Endometrial microvascular endothelial cells (primary cell): ENCODE measurements around the gene VASH2. TPM values are rescaled to one million over a fixed set of nuclear protein-coding genes. Genes with fewer than 3 reads are reported as not detected.
"Not testable (repeated sequence)": the region's sequence is repeated elsewhere in the genome, so short reads cannot be mapped to it uniquely, and the experiment has no call there.

Experiments used
- in situ Hi-C: cut with HindIII; loops from 2 replicates; pipeline ENCODE4 v1.10.0; 2017; ENCODE audit warnings: low sequenced_read_pairs, low pct_unique_long_range_greater_than_20kb; ENCODE audit errors: inconsistent ontology term
- total RNA-seq: library from RNA; depleted of rRNA; stranded (reverse); fragments of >200 nt; gene quantifications from one replicate; pipeline ENCODE4 v1.2.3, GENCODE V29; 2015; ENCODE audit errors: inconsistent ontology term

VASH2 gene
- total RNA-seq, 1 donor from 2014 or later = 0.09 TPM

DNA sequence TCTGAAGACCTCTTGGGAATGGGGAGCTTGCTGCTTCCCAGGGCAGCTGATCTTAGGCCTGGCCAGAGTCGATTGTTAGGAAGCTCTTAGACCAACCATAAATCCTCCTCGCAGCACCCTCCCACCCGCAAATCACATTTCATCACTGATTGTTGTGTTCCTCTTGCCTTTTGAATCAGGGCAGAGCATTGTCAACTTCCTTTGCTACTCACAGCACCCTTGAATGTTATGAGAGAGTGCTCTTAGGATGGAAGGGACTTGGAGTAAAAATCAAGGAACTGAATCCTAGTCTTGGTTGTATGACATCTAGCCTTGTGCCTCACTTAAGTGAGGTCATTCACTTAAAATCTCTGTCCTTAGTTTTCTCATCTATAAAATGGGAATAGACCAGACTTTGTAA, 3.0 kb downstream of the VASH2 start:
- in situ Hi-C loops = no loop called here

DNA sequence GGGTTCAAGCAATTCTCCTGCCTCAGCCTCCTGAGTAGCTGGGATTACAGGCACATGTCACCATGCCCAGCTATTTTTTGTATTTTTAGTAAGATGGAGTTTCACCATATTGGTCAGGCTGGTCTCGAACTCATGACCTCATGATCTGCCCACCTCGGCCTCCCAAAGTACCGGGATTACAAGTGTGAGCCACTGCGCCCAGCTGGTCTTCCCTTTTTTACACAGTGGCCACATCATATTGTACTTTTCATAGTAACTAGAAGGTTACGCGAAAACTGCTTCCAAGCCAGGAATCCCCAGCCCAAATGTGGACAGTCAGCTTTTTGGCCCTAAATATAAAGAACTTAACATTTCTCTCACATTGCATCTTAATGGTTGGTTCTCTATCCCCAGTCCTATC, 4.2 kb downstream of the VASH2 start:
- in situ Hi-C loops = no loop called here

DNA sequence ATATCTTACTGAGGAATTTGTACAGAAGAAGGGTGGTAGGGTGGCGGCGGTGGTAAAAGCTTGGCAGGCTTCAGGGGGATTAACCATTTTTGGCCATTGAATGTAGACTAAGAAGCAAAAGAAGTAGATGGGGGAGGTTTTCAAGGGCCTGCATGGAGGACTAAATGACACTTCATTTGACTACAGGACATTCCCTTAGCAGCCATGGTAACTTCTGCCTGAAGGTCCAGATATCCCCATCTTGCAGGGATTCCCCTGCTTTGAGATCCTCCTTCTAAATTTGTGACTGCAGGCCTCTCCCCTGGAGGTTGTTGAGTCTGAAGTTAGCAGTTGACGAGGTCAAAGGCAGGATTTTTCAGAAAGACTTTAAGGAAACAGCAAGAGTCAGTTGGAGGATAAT, 4.8 kb downstream of the VASH2 start:
- in situ Hi-C loops = no loop called here

DNA sequence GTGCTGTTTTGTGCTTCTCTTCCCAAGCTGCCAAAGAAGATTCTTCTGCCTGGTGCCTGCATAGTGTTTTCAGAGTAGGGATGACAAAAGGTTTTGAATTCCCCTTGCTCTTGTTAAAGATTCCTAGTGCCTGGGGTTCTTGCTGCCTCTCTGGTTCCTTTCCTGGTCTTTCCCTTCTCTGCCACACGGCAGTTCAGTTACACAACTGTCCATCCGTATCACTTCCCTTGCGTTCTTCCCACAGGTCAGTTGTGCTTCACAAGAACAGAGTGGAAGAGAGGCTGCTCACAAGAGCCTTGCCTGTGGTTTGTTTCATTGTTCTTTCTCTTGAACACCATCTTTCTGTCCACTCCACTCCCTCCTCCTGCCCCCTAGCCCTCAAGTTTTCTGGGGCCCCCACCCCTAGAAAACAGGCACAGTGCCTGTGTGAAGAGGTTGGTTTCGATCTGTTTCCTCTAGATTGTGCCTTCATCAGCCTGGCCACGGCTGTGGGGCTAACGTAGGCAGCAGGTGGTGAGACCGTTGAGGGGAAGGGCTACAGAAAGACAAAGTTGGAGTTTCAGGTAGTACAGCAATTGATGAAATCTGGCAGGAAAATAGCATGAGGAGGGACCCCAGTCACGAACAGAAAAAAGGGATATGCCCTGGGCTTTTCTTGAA, 5.8 kb downstream of the VASH2 start:
- in situ Hi-C loops = no loop called here

DNA sequence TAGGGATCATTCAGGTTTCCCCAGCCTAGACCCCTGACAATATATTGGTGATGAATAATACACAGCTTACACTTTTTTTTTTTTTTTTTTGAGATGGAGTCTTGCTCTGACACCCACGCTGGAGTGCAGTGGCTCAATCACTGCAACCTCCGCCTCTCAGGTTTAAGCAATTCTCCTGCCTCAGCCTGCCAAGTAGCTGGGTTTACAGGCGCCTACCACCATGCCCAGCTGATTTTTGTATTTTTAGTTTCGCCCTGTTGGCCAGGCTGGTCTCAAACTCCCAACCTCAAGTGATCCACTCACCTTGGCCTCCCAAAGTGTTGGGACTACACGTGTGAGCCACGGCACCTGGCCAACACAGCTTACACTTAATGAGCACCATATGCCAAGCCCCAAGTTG, 7.2 kb downstream of the VASH2 start:
- in situ Hi-C loops = no loop called here

DNA sequence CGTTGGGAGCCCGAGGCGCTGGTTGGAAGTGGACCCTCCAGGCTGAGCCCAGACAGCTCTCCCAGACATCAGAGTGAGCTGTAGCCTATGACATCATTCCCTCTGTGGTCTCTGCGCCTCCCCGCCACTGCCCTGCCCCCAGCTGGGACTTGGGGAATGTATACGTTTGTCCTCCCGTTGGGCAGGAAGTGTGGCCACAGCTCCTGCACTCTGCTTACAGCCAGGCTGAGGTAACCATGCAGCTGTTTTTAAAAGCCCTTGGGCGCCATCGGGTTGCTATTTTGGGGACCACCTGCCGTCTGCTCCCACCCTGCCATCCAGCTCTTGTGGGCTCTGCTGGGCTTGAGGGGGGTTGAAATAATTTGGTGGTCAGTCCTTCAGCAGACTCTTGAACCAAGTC, 7.8 kb downstream of the VASH2 start:
- in situ Hi-C loops = no loop called here

DNA sequence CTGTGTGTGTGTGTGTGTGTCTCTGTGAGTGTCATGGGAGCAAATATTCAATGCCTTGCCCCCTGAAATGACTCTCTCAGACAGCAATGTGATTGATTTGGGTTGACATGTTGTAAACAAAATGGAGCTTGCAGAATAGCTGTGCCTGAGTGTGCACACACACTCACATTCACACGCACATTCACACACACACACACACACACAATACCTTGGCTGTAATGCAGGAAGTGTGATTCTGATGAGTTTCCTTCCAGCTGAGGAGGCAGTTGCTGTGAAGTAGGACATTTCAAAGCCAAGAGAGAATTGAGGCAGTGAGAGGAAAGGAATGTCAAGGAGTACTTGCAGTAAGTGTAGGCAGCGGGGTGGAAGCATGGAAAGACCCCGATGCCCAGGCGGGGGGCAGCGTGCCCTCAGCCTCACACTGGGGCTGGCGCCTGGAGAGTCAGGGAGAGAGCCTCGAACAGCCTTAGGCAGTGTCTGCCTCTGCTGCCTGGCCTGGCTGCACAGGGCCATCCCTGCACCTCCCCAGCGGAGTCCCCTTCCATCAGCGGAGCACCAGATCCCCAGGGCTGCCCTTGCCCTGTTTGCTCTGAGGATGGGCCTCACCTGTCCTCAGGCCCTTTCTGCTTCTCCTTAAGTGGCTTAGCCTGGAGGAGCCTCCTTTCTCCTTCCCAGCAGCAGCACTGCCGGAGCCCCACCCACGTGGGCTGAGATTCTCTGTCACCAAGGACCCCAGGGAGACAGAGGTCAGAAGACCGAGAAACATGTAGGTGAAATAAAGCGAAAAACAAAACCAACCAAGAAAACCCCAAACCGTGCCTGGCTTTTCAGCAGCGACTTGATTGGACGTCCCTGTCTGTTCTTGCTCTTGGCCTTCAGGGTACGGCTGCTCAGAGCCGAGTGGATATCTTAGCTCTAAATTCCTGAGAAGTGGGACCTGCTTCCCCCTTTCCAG, 9.2 kb downstream of the VASH2 start:
- in situ Hi-C loops = no loop called here

DNA sequence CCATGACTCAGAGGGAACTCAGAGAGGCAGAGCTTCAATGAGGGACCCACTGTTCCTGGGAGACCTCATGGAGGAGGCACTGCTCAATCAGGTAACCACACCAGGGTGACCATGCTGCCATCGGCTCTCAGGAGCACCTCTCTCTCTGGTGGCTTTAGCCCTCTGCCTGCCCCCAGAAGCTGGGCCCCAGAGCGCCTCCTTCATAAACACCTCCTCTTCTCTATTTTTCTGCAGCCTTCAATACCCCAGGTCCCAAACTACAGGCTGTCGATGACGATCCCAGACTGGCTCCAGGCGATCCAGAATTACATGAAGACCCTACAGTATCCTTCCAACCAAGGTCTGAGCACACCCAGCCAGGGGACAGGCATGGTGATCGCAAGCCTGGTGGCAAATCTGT, 10.6 kb downstream of the VASH2 start:
- in situ Hi-C loops = no loop called here

DNA sequence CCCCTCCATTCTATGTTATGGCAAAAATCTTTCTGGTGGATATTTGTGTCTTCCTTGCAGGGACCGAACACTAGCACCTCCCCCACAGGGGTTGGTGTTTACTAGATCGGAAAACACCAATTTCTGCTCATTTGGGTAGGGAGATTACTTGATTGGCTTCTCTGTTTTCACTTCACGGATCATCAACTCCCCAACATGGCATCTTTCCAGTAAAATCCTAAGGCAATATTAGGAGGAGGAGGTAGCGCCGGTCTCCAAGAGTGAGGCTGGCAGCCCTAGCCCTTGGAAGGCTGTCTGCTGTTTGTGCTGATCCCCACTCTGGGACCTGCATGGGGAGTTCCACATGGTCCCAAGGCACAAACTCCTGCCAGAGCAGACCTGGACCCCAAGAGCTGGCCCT, 12.2 kb downstream of the VASH2 start:
- in situ Hi-C loops = no loop called here

DNA sequence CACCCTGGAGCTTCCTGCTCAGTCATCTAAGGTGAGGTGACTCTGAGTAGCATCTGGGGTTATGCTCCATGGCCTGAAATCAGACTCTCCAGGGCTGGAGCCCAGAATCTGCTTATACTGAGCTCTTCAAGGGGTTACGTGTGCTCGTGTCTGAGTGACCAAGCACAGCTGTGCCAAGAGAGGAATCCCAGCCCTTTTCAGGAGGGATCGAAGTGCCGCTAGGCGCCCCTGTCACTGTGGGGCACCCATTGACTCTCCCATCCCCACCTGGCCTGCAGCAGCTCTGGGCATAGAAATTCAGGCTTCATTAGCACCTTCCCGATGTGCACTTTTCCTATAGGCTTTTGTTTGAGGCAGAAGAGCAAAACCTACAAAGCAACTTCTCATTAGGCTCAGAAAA, 13.8 kb downstream of the VASH2 start:
- in situ Hi-C loops = no loop called here

DNA sequence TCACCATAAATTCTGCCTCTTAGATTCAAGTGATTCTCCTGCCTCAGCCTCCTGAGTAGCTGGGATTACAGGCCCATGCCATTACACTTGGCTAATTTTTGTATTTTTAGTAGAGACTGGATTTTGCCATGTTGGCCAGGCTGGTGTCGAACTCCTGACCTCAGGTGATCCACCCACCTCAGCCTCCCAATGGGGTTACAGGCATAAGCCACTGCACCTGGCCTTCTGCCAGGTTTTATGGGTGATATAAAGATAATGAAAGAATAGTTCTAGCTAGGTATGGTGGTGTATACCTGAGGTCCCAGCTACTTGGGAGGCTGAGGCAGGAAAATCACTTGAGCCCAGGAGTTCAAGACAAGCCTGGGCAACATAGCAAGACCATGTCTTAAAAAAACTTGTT, 14.7 kb downstream of the VASH2 start:
- in situ Hi-C loops = not testable (repeated sequence)

DNA sequence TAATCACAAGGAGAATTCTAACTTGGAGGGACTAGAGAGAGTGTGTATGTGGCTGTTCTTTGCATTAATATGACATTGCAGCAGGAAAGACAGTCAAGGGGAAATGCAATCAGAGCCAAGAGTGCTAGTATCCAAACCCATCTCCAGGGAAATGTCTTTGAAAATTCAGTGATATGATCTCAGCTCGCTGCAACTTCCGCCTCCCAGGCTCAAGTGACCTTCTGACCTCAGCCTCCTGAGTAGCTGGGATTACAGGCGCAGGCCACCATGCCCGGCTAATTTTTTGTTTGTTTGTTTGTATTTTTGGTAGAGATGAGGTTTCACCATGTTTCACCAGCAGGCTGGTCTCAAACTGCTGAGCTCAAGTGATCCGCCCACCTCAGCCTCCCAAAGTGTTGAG, 16.3 kb downstream of the VASH2 start:
- in situ Hi-C loops = no loop called here

DNA sequence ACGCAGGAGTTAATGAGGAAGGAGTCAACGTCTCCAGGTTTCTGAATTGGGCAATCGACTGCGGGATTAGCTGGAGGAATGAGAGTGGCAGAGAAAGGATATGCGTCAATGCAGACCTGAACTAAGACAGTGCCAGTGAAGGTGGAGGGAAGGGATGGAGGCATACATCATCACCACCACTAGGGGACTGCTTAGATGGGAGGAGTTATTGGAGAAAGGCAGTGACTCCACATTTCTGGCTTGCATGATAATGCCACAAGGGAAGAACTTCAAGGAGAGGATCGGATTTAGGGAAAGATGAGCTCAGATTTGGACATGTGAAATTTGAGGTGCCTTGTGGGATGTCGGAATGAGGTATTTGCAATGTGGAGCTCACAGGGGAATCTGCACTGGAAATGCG, 17.5 kb downstream of the VASH2 start:
- in situ Hi-C loops = no loop called here

DNA sequence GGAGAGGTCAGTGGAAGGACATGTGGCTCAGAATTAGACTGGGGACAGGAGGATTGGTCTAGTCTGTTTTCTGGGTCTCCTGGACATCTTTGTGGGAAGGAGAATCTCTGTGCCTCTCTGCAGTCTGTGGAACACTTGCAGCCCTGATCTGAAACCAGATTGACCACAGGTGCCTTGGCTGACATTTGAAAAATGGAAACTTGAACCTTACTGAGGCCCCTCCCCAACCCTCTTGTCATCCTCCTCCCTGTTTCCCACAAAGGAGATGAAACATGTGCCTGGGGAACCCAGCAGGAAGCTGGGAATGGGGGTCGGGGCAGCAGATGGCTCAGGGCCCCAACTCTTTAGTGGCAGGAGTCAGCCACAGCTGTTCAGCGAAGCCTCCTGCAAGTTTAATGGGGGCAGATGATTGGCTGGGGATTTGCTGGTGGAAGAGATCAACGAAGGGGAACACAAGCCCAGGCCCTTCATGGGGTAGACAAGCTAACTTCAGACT, 18.1 kb downstream of the VASH2 start:
- in situ Hi-C loops = no loop called here

DNA sequence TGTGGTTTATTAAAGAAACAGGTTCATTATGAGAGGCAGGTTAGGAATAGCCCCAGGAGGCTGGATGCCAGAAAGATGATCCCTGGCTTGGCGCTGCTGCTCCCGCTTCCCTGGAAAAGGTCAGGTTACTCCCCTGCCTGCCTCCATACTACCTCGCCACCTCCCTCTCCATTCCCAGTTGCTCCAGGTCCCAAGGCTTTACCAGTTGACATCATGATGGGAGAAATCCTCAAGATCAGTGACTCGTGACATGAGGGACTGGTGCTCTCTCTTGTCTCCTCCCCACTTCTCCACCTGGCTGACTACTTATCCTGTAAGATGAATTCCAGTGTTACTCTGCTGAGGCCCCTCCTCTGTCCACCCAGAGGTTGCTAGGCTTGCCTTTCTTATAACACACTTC, 19.7 kb downstream of the VASH2 start:
- in situ Hi-C loops = no loop called here

DNA sequence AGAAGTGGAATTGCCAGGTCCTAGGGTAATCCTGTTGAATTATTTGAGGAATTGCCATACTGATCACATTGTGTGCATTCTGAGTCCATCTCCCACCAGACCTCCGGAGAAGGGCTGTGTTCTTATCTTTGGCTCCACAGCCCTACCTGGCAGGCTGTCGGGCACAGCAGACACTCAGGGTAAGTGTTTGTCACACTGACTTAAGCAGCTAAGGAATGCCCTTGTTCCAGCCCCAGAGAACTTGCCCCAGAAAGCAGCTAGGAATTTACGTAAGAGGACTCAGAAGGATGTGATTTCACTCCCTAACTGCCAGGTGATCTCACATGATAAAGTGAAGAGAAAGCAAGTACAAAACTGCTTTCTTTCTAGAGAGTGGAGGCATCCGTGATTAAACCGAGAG, 21.0 kb downstream of the VASH2 start:
- in situ Hi-C loops = no loop called here

DNA sequence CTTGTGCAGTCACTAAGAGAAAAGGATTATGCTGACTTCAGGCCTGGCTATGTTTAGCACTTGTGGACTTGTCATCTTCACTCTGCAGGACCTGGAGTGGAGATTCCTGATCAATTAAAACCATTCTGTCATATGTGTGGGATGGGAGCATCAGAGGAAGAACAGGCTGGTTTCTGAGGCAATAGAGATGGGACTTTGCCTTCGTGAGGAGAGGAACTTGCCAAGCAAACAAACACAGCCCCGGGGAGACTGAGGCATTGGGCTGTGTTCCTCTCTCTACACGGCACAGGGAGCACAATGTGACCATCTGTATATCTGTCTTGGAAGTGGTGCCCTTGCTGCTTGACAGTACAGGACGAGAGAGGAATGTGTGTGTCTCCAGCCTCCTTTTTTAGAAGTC, 23.1 kb downstream of the VASH2 start:
- in situ Hi-C loops = no loop called here

DNA sequence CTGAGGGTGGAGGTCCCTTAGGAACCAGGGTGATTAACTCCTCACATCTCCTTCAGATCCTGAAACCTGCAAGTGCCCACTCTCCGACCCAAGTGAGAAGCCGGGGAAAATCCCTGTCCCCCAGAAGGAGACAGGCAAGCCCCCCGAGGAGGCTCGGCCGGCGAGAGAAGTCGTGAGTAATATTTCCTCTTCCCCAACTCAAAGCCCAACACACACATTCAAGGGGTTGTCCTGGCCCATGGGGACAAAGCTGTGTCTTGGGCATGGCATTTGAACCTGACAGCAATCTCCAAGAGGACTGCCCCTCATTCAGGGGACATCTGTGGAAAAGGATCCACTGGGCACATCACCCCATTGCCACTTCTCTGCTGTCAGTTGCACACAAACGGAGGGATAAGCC, 23.6 kb downstream of the VASH2 start:
- in situ Hi-C loops = no loop called here

DNA sequence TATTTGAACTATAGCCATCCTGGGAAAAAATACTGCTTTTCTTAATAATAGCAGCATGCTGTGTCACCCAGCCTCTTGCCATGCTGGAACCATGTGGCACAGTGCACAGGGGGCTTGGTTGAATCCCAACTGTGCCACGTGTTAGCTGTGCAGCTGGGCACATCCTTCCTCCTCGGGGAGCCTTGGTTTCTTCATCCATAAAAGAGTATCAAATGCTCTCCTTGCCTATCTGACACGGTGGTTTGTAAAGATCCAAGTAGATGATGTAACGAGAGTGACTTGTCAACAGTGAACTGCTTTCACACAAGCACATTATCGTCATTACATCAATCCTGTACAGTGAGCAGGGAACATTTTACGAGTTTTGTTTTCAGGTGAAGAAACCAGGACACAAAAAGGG, 24.4 kb downstream of the VASH2 start:
- in situ Hi-C loops = no loop called here
